Midbrain (tissue), 1 donor: ENCODE measurements around the gene RNF31.

Experiments used
- DNase-seq: peaks from one replicate; lab custom pipeline; 2025; lab: John Stamatoyannopoulos, UW

Gene RNF31

DNA sequence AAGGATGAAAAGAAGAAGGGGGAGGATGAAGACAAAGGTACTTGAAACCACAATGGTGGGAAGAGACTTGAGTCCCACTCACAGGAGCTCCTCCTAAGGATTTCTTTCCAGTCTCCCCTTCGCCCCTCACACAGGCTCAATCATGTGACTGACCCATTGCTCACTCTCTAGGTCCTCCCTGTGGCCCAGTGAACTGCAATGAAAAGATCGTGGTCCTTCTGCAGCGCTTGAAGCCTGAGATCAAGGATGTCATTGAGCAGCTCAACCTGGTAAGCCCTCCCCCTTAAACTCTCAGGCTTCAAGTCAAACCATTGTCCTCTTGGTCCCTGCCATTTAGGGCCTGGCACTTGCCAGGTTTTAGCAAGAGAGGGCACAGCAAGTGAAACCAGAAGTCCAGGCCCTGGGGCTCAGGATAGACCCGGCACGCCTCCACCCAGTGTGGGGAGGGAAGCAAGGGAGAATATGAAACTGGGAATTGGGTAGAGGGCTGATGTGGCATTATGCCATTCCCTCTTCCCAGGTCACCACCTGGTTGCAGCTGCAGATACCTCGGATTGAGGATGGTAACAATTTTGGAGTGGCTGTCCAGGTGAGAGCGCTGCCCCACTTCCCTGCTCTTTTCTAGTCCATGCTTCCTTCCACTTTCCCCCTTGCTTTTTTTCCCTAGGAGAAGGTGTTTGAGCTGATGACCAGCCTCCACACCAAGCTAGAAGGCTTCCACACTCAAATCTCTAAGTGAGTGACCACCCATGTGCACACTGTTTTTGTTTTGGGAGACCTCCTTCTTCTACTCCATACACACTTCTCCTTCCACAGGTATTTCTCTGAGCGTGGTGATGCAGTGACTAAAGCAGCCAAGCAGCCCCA lies 9.5 kb upstream of the RNF31 start:
- DNase-seq, result no peak

DNA sequence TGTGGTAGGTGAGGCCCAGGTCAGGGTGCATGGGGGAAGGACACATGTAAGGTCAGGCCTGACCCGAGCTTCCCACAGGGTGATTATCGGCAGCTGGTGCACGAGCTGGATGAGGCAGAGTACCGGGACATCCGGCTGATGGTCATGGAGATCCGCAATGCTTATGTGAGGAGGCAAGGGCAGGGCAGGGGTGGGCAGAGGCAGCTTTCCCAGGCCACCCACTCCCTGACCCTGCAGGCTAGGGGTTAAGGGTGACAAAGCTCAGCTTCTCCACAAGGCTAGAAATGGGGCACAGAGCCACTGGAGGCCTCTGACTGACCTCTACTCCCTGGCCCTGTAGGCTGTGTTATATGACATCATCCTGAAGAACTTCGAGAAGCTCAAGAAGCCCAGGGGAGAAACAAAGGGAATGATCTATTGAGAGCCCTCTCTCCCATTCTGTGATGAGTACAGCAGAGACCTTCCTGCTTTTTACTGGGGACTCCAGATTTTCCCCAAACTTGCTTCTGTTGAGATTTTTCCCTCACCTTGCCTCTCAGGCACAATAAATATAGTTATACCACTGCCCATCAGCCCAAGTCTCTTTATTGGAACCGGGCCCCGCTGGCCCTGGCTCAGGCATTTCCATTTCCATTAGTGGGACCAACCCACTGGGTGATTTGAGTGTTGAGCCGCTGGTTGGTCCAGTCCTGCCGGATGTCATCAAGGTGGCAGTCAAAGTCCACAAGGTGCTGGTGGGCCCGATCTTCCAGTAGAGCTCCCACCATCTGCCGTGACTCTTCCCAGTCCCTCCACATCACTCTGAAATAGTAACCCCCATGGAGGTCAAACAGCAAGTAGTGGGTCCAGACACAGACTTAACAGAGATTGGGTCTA lies 8.7 kb upstream of the RNF31 start:
- DNase-seq, result no peak

DNA sequence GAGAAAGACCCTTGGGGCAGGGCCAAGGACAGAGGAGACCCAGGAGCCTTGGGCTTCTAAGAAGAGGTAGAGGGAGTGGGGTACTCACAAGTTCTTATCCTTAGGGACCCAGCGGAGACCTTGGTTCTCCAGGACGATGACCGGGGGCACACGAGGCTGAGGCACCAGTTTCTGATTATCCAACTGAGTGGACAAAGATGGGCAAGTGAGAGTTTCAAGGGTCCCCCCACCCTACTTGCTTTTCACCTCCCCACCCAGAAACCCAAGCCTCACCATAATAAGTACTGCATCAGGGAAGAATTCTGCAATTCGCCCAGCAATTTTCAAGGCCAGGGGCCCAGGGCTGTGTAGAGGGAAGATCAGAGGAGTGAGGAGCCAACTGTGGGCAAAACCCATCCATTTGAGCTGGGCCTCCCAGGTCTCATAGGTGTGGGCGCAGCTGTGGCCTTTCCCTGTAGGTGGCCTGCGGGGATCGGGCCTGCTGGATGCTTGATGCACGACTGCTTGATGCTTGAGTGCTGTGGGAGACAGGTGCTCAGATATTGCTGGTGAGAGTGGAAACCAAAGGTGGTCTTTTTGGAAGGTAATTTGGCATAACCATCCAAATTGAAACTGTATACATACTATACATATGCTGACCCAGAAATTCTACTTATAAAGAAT lies 7.9 kb upstream of the RNF31 start:
- DNase-seq, result no peak

DNA sequence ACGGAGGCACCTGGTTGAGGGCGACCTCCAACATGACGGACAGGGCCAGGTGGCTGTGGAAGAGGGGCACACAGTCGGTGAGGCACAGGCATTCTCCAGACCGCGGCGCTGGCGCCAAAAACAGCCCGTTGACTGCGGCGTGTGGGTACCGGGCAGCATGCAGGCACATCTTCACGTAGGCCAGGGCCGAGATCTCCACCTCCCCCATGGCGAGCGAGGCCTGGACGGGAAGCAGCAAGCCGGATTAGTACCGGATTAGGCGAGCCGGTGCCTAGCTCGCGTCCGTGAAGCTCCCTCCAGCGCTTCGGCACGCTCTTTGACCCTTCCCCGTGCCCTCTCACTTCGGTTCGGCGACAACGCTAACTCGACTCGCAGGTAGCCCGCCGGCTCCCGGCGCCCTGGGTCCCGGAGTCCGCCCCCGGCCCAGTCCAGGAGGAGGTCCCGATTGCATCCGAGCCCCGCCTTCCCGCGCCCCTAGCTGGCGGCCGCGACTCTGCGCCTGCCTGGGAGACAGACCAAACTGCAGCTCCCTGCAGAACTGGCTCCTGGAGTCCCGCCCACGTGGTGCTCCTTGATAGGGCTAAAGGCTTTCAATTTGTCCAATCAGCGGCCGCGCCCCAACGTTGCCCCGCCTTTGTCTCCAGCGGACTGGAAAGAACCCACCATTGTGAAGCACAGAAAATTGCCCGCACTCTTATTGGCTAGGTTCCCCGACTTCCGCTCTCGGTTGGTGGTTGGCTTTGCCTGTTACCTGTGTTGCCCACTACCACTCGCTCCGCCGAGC lies 6.0 kb upstream of the RNF31 start, which contains the start of gene EMC9:
EMC9 (minus strand) TSS at position 495 of the 784 bp plus-strand sequence; CDS start at position 208, 287 bp downstream.
- DNase-seq, result peak; percentile 99

DNA sequence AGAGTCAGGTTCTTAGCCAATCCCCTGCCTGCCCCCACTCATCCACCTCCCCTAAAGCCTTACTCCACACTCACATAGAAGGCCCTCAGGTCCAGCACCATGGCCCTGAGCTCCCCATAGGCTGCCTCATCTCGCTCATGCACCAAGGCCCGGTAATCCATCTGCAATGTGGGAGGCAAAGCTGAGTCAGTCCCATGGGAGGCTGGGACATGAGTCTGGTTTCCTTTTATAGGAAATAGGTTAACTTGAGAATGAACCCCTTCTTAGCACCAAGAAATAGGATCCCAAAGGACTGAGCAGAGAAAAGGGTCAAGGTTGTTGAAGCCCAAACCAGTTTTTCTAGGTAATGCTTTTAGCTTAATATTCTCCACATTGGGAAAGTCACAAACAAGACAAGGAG lies 3.8 kb upstream of the RNF31 start:
- DNase-seq, result no peak

DNA sequence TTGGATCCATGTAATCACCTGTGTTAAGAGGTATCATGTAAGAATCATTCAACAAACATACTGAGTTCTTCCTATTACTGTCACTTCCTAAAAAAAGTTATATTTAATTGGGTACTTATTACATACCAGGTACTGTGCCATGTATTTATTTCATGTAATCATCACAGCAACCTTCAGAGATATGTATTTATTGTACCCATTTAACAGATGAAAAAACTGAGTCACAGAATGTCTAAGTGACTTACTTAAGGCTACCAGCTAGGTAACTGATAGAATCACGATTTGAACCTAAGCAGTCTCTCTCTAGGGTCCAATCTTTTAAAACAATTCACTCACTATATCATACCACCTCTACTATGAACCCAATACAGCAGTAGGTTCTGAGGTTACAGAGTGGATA lies 2.8 kb upstream of the RNF31 start:
- DNase-seq, result no peak

DNA sequence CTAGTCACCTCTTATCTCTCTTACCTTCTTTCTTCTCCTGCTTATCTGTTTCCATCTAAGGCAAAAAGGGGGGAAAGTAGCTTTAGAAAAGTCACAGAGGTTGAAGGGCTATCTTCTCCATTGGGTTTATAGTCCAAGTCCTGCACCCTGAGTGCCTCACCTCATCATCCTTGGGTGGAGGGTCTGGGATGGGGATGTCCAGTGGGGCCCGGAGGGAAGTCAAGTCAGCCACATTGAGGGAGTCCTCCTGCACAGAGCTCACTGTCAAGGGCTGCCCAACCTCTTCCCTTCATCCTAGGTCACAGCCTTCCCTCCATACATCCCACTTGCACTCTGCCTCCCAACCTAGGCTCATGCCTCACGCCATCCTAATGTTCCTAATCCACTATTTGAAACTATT lies 2.1 kb upstream of the RNF31 start:
- no peak for DNase-seq

DNA sequence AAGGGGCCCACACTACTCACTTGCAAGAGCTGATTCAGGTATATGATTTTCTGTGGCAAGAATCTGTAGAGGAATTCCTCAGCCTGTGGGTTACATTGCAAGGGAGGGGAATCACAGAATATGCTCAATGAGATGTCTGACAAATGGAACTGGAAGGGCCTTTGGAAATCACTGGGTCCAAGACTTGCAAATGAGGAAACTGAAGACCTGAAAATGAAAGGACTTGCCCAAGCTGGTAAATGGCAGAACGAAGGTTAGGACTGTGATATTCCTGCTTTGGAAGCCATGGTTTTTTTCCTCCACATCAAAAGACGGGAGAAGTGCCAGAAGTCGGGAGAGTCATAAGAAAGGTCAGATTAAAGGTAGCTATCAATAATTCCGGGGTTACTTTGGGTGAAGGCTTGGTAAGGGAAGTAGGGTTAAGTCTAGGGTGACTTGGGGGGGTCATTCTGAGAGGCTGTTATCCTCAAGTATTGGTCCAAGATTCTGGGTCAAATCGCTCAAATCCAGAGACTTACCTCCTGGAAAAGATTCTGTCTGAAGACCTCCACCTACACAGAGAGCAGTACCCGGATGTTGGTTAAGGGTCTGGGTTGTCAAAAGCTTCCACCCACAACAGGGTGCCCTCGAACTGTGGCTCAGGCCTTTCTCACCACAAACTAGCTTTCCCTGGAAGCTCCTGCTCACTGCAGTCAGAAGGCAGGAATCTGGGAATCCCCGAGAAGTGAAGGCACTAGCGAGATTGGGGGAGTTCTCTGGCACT lies 1.4 kb upstream of the RNF31 start:
- no peak for DNase-seq

DNA sequence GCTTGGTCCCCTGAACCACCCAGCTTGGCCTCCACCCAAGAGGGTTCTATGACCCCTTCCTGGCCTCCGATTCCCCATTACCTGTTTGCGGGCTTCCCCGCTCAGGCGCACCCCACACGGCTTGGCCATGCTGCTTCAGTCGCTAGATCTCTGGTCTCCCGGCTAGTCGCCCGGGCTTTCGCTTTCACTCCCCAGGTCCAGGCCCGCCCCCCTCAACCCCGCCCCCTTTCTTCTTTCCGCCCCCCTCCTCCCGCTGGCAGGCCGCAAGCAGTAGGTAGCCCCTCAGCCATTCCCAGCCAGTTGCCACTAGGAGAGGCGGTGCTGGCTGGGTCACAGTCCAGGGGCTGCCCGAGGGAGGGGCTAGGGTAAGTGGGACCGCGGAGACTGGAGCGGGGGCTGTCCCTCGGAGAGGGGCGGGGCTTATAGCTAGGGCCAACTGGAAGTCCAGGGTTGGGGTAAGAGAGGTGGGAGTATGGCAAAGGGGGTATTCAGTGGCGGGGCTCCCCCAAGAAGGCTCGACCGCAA lies 783 bp upstream of the RNF31 start, which contains the start of gene PSME2:
PSME2 (minus strand) TSS at position 158 of the 525 bp plus-strand sequence; CDS start at position 129, 29 bp downstream.
- DNase-seq, result peak; percentile 77

DNA sequence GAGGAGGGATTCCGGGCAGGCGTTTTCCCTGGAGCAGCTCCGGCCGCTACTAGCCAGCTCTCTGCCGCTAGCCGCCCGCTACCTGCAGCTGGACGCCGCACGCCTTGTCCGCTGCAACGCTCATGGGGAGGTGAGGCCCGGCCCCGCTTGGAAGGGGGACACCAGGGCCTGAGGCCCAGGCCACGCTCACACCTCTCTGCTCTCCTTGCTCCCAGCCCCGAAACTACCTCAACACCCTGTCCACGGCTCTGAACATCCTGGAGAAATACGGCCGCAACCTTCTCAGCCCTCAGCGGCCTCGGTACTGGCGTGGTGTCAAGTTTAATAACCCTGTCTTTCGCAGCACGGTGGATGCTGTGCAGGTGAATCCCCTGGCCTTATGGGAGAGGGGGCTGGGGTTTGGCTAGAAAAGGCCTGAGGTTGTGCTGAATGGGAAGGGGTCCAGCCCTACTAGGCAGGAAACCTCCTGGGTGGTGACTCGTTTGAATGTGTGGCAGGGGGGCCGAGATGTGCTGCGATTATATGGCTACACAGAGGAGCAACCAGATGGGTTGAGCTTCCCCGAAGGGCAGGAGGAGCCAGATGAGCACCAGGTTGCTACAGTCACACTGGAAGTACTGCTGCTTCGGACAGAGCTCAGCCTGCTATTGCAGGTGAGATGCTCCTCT lies 597 bp downstream of the RNF31 start:
- no peak for DNase-seq

DNA sequence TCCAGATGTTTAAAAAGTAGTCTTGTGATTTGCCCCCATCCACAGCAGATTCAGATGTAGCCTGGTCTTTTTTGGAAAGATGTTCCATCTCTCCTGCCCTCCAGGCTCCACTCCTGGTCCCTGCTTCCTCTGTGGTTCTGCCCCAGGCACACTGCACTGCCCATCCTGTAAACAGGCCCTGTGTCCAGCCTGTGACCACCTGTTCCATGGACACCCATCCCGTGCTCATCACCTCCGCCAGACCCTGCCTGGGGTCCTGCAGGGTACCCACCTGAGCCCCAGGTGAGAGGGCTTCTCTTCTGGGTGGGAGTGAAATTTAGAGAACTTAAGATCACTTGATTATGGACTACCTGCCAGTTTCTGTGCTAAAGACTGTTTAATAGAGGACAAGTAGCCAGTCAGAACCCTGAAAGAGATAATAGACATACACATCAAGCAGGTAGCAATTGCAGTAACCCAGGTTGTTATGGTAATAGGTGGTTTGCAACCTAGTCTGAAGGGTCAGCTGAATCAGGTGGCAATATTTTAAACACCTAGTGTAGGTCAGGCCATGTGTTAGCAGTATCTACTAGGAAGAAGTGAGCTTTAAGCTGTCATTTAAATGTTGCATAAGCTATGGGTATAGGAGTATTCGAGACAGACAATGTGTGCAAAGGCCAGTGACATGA lies 2.1 kb downstream of the RNF31 start:
- no peak for DNase-seq

DNA sequence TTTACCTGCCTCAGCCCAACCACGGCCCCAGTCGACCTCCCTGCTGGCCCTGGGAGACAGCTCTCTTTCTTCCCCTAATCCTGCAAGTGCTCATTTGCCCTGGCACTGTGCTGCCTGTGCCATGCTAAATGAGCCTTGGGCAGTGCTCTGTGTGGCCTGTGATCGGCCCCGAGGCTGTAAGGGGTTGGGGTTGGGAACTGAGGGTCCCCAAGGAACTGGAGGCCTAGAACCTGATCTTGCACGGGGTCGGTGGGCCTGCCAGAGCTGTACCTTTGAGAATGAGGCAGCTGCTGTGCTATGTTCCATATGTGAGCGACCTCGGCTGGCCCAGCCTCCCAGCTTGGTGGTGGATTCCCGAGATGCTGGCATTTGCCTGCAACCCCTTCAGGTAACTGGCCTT lies 2.8 kb downstream of the RNF31 start:
- no peak for DNase-seq

DNA sequence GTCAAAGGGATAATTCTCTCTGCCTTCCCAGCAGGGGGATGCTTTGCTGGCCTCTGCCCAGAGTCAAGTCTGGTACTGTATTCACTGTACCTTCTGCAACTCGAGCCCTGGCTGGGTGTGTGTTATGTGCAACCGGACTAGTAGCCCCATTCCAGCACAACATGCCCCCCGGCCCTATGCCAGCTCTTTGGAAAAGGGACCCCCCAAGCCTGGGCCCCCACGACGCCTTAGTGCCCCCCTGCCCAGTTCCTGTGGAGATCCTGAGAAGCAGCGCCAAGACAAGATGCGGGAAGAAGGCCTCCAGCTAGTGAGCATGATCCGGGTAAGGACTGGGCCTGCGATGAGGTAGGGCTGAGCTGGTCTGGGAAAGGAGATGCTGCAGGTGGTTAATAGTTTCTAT lies 3.3 kb downstream of the RNF31 start:
- no peak for DNase-seq

DNA sequence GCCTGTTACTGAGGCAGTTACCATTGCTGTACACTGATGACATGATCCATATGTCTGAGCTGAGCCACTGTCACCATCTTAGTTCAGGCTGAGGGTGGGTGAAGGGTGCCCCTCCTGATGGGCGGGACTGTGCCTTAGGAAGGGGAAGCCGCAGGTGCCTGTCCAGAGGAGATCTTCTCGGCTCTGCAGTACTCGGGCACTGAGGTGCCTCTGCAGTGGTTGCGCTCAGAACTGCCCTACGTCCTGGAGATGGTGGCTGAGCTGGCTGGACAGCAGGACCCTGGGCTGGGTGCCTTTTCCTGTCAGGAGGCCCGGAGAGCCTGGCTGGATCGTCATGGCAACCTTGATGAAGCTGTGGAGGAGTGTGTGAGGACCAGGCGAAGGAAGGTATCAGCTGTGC lies 3.7 kb downstream of the RNF31 start:
- DNase-seq, result no peak

DNA sequence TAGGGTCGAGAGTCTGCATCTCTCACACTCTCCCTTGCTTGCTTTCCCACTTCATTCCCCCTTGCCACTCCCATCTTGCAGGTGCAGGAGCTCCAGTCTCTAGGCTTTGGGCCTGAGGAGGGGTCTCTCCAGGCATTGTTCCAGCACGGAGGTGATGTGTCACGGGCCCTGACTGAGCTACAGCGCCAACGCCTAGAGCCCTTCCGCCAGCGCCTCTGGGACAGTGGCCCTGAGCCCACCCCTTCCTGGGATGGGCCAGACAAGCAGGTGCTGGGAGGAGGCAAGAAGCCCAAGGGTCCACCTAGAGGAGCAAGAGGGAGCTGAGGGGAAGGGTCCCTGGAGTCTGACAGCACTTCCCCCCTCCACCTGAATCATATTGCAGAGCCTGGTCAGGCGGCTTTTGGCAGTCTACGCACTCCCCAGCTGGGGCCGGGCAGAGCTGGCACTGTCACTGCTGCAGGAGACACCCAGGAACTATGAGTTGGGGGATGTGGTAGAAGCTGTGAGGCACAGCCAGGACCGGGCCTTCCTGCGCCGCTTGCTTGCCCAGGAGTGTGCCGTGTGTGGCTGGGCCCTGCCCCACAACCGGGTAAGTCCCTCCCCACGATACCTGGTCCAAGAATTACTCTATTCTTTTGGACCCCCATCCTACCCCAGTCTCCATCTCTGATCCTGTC lies 4.2 kb downstream of the RNF31 start:
- DNase-seq, result no peak

DNA sequence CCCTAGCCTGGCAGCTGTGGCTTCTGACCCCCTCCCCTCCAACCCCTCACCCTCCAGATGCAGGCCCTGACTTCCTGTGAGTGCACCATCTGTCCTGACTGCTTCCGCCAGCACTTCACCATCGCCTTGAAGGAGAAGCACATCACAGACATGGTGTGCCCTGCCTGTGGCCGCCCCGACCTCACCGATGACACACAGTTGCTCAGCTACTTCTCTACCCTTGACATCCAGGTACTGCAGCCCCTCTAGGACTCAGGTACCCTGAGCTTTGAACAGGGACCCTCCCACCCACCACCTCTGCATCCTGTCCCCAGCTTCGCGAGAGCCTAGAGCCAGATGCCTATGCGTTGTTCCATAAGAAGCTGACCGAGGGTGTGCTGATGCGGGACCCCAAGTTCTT lies 7.8 kb downstream of the RNF31 start:
- no peak for DNase-seq

DNA sequence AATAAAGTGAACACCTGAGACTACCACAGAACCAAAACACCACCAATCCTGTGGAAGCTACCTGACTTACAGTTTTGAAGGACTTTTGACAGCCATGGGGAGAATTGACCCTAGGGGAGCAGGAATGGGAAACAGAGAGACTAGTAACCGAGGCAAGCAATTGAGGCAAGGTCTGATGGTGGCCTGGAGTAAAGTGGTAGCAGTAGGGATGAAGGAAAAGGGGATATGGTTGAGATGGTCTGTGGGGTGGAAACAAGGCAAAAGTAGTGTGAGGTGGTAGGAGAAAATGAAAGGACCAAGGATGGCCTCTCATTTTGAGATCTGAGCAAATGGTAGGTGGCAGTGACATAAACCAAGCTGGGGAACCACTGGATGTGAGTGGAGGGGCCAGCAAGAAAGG lies 9.5 kb downstream of the RNF31 start:
- DNase-seq, result no peak

DNA sequence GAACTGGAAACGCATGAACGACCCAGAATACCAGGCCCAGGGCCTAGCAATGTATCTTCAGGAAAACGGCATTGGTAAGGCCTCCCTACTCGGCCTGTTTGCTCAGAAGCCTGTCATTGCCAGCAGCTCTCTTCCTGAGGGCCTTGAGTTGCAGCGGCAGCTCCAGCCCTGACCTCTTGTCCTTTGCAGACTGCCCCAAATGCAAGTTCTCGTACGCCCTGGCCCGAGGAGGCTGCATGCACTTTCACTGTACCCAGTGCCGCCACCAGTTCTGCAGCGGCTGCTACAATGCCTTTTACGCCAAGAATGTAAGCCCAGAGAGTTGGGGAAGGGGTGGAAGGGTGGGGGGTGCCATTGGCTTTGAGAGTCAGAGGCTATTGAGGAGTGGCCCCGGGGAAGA lies 10.0 kb downstream of the RNF31 start:
- DNase-seq, result no peak
